Body of pancreas (tissue), 4 donors: Measurements from ENCODE around the gene LTBP2. TPM values are rescaled to one million over a fixed set of nuclear protein-coding genes. Genes with fewer than 3 reads are reported as not detected.

Experiments
- ATAC-seq: fragments of 150-250 bp; one replicate; pipeline ENCODE4 v1.9.1; 2016
- DNase-seq, 4 donors: peaks; one replicate each; pipeline ENCODE4 v3.0.0-alpha.2; 2019
- H3K27ac ChIP-seq, 4 donors: fragments of 200-600 bp; sonication (generic); 1 replicate in 3 of 4; 2 replicates in 1 of 4; pipeline versions ENCODE4 v1.5.1 to v1.6.1; 2016 to 2019; ENCODE audit warnings: mild to moderate bottlenecking in 1 of 4, mixed read lengths in 1 of 4, moderate library complexity in 1 of 4
- H3K27me3 ChIP-seq, 2 donors: fragments of 200-600 bp; sonication (generic); one replicate each; pipeline ENCODE4 v1.6.0; 2016; ENCODE audit warnings: mild to moderate bottlenecking in 1 of 2
- H3K36me3 ChIP-seq, 2 donors: fragments of 200-600 bp; sonication (generic); replicated peaks in 1 of 2; 2 replicates each; pipeline ENCODE4 v1.5.1; 2016; ENCODE audit warnings: low read depth in 2 of 2; ENCODE audit not compliant: insufficient read depth in 1 of 2
- H3K4me1 ChIP-seq: fragments of 200-600 bp; sonication (generic); one replicate; pipeline ENCODE4 v1.6.0; 2016
- H3K4me3 ChIP-seq, 2 donors: fragments of 200-600 bp; sonication (generic); 1 replicate in 1 of 2; 2 replicates in 1 of 2; pipeline ENCODE4 v1.5.1; 2016 to 2019
- H3K9me3 ChIP-seq, 3 donors: fragments of 200-600 bp; sonication (generic); 1 replicate in 2 of 3; 2 replicates in 1 of 3; pipeline ENCODE4 v1.5.1; 2016
- CTCF ChIP-seq, 7 experiments: fragments of 450-650 bp in 4 of 7; fragments of 200-600 bp in 3 of 7; sonication (generic) in 3 of 7; IDR thresholded peaks; one replicate each; pipeline ENCODE4 v1.5.1; 2016 to 2019; ENCODE audit warnings: antibody characterized with exemption in 7 of 7
- POLR2A ChIP-seq, 3 donors: fragments of 450-650 bp; IDR thresholded peaks; one replicate each; pipeline ENCODE4 v1.6.1; 2016; ENCODE audit warnings: antibody characterized with exemption in 3 of 3, mild to moderate bottlenecking in 2 of 3
- WGBS, 2 donors: methylation state at CpG; one replicate each; pipeline ENCODE4 v1.1.5; 2017; 5-methylcytosine and 5-hydroxymethylcytosine counted together
- intact Hi-C: fragments of 100-400 bp; cut with DNase I; formaldehyde crosslinking; loops from one replicate; pipeline ENCODE4 v1.15.1; 2023
- total RNA-seq, 2 donors: library from RNA; depleted of rRNA; stranded (reverse); fragments of >200 nt; gene quantifications; one replicate each; pipeline ENCODE4 v1.1.0, GENCODE V29; 2016

LTBP2 gene
- total RNA-seq, 2 donors from 2014 or later: 15.8 to 20.4 TPM

DNA sequence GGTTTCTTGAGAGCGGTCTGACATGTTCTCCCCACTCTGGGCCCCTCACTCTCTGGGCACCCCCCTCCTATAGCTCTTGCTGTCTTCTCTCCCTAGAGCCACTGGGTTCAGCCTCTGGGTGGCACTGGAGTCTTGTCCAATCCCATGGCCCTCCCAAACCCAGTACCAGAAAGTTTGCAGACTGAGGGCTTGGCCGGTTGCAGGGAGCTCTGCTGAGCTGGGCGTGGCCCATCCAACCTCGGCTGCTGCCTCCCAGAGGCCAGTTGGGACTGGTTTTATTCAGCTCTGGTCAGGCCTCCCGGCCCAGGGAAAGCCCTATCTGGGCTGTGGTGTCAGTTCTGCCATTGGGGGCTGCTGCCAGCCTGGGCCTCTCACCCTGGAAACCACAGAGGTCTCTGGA lies 80.6 kb downstream of the LTBP2 start:
- Histone ChIP-seq H3K36me3 (no peaks in the 10 kb centered on the region), H3K27ac (no peak overlapping the region), H3K4me1 (no peaks in the 10 kb centered on the region), H3K9me3 (no peaks in the 10 kb centered on the region), H3K27me3 (no peaks in the 10 kb centered on the region), H3K4me3 (no peak overlapping the region)
- 55% methylated on average over 5 of the region's 5 CpGs; no CpG with 5 or more reads in 1 of the 2 donors for WGBS, 2 donors
- DNase-seq (no peak), ATAC-seq (no peak)
- intact Hi-C loops: no loop called here
- TF ChIP-seq POLR2A (IDR thresholded peaks at IDR 0.05) (no peak), CTCF (IDR thresholded peaks at IDR 0.05) (no peak)

- TF ChIP-seq CTCF (IDR thresholded peaks at IDR 0.05): no peak
- TF ChIP-seq POLR2A (IDR thresholded peaks at IDR 0.05): no peak
- WGBS, 2 donors: 82 to 95% methylated on average over 3 of the region's 3 CpGs
- Histone ChIP-seq H3K27me3 (no peaks in the 10 kb centered on the region), H3K4me3 (no peak overlapping the region), H3K27ac (no peak overlapping the region), H3K4me1 (no peaks in the 10 kb centered on the region), H3K9me3 (no peaks in the 10 kb centered on the region), H3K36me3 (no peaks in the 10 kb centered on the region)
- no peak for ATAC-seq
- intact Hi-C loops: no loop called here
- no peak for DNase-seq
Measured at GRCh38 chr14:74531006-74531405, 81.0 kb downstream of the LTBP2 start.

- H3K27ac ChIP-seq: no peak overlapping the region
- DNase-seq (peak in 1 of 4 donors; percentile 13), ATAC-seq (no peak)
- no peaks in the 10 kb centered on the region for H3K9me3 ChIP-seq
- no peaks in the 10 kb centered on the region for H3K27me3 ChIP-seq
- H3K36me3 ChIP-seq: no peaks in the 10 kb centered on the region
- no peaks in the 10 kb centered on the region for H3K4me1 ChIP-seq
- TF ChIP-seq POLR2A (IDR thresholded peaks at IDR 0.05) (no peak), CTCF (IDR thresholded peaks at IDR 0.05) (no peak)
- WGBS, 2 donors: 83 to 84% methylated on average over 10 of the region's 10 CpGs
- no peak overlapping the region for H3K4me3 ChIP-seq
- intact Hi-C loops: no loop called here
Measured at GRCh38 chr14:74528886-74529285, 83.2 kb downstream of the LTBP2 start.

DNA sequence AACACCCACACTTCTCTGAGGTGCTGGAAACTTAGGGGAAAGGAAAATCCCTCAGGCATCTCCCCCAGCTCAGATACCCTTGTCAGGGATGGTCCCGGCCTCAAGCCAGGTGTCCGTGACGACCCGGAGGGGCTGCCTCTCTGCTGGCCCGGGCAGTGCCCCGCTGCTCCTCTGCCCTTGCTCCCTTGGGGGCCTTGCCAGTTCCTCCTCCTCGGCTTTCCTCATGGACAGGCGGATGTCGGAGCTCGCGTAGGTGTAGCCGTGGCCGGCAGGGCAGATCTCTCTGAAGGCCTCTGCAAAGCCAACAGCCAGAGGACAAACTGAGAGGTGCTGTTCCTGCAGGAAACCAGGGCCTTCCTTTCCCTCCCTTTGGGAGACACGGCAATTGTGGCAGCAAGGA lies 83.6 kb downstream of the LTBP2 start:
- DNase-seq (no peak), ATAC-seq (no peak)
- intact Hi-C loops: no loop called here
- TF ChIP-seq POLR2A (IDR thresholded peaks at IDR 0.05) (no peak), CTCF (IDR thresholded peaks at IDR 0.05) (no peak)
- Histone ChIP-seq H3K36me3 (no peaks in the 10 kb centered on the region), H3K9me3 (no peaks in the 10 kb centered on the region), H3K4me1 (no peaks in the 10 kb centered on the region), H3K27me3 (no peaks in the 10 kb centered on the region), H3K4me3 (no peak overlapping the region), H3K27ac (no peak overlapping the region)
- WGBS, 2 donors: 92 to 100% methylated on average over 1 to 14 of the region's 14 CpGs

DNA sequence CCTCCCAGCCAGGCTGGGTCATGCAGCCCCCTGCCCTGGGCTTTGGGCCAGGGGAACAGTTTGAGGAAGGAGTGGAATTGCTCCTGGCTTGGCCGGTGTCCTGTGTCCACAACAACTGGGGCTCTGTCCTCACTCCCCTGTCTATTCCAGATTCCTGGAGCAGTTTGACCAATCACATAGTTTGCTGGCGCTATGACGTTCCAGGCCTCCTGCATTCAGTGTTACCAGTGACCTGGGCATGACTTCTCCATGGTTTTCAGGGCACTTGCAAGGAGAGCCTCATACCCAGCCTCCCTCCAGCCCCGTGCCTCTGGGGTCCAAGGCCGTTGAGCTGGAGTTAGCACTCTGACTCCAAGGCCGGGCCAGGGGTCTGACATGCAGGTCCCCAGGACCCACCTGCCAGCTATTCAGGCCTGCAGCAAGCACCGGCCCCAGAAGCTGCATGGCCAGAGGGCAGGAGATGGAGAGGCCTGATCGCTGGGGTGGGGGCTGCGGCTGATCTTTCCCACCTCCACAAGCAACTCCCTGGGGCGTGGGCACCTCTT lies 84.2 kb downstream of the LTBP2 start:
- Histone ChIP-seq H3K27me3 (no peaks in the 10 kb centered on the region), H3K4me3 (no peak overlapping the region), H3K36me3 (no peaks in the 10 kb centered on the region), H3K27ac (no peak overlapping the region), H3K9me3 (no peaks in the 10 kb centered on the region), H3K4me1 (no peaks in the 10 kb centered on the region)
- 79 to 100% methylated on average over 4 to 10 of the region's 10 CpGs for WGBS, 2 donors
- ATAC-seq (no peak), DNase-seq (no peak)
- intact Hi-C loops: no loop called here
- TF ChIP-seq CTCF (IDR thresholded peaks at IDR 0.05) (no peak), POLR2A (IDR thresholded peaks at IDR 0.05) (no peak)
